Left cardiac atrium (tissue), 4 donors: ENCODE results near the gene ENTPD2. TPM values are rescaled to one million over a fixed set of nuclear protein-coding genes. Genes with fewer than 3 reads are reported as not detected.
"Not testable (repeated sequence)": the region's sequence is repeated elsewhere in the genome, so short reads cannot be mapped to it uniquely, and the experiment has no call there.

Source experiments
- ATAC-seq, 2 donors: fragments of 200-7000 bp; cut with Tn5 transposase; one replicate each; pipeline ENCODE4 v1.9.1; 2020; ENCODE audit warnings: mild to moderate bottlenecking in 2 of 2, moderate library complexity in 2 of 2
- DNase-seq: peaks from one replicate; pipeline ENCODE4 v3.0.0-alpha.2; 2020
- intact Hi-C, 2 donors: fragments of 100-400 bp; cut with DNase I; formaldehyde crosslinking; loops; one replicate each; pipeline versions ENCODE4 v1.14.1 to v1.15.1; 2022 to 2023
- total RNA-seq, 2 donors: library from RNA; stranded (reverse); fragmentation: NEBNext Ultra II Directional; extraction: Animal tissue kit (Norgen Biotek cat#: 25700); gene quantifications; one replicate each; pipeline ENCODE4 v1.2.1, GENCODE V29; 2021
- donor health status: DM: no; HTN: yes; CAD: no.
- donor health status: DM: no; HTN: yes; CAD: no; lungs with severe emphysema.
- donor health status: DM: yes; HTN: yes; CAD: no.
- donor health status: Dilated cardiomyopathy.

The ENTPD2 gene
- total RNA-seq, 2 donors from 2014 or later = 0.60 to 2.2 TPM

- ATAC-seq (no peak), DNase-seq (no peak)
- intact Hi-C loops = loop anchor here (2.0 to 5.0 kb wide), 3 partner anchors 87 to 249 kb away; no protein-coding TSS in a partner anchor
Measured at GRCh38 chr9:137035937-137036336, 17.9 kb downstream of the ENTPD2 start.

GRCh38 chr9:137035507-137035834 is 18.4 kb downstream of the ENTPD2 start:
- DNase-seq (no peak), ATAC-seq (no peak)
- intact Hi-C loops = loop anchor here (2.0 to 5.0 kb wide), 3 partner anchors 87 to 249 kb away; no protein-coding TSS in a partner anchor

- peak; percentile 78 for DNase-seq
- peak; percentile 72 to 82 for ATAC-seq
- intact Hi-C loops = loop anchor here (2.0 to 5.0 kb wide), 4 partner anchors 86 to 248 kb away; partner anchors contain the start of gene C8G (in 1 of the 2)
Measured at GRCh38 chr9:137034709-137035506, 19.0 kb downstream of the ENTPD2 start.

- DNase-seq (no peak), ATAC-seq (no peak)
- intact Hi-C loops = loop anchor here (2.0 to 5.0 kb wide), 3 partner anchors 85 to 247 kb away; partner anchors contain the start of gene C8G (in 1 of the 2)
Measured at GRCh38 chr9:137034039-137034708, 19.7 kb downstream of the ENTPD2 start.

GRCh38 chr9:137033481-137033880 is 20.4 kb downstream of the ENTPD2 start:
- ATAC-seq, DNase-seq: not testable (repeated sequence)
- intact Hi-C loops = loop anchor here in 1 of 2 donors (5.0 kb wide), 1 partner anchor 86 kb away; the partner anchor contains the start of gene C8G

GRCh38 chr9:137032858-137033257 is 21.0 kb downstream of the ENTPD2 start:
- DNase-seq (peak; percentile 67), ATAC-seq (peak in 1 of 2 donors; percentile 30)
- intact Hi-C loops = loop anchor here in 1 of 2 donors (5.0 kb wide), 1 partner anchor 86 kb away; the partner anchor contains the start of gene C8G

- DNase-seq = no peak
- intact Hi-C loops = loop anchor here in 1 of 2 donors (5.0 kb wide), 1 partner anchor 85 kb away; the partner anchor contains the start of gene C8G
- no peak for ATAC-seq
Measured at GRCh38 chr9:137031904-137032640, 21.8 kb downstream of the ENTPD2 start, which contains the start of gene FUT7. FUT7 (minus strand) TSS chr9:137032088; CDS start chr9:137031991, 97 bp downstream.

- intact Hi-C loops = loop anchor here in 1 of 2 donors (5.0 kb wide), 1 partner anchor 84 kb away; the partner anchor contains the start of gene C8G
- ATAC-seq (no peak), DNase-seq (no peak)
Measured at GRCh38 chr9:137030538-137031527, 23.0 kb downstream of the ENTPD2 start.

GRCh38 chr9:137030006-137030405 is 23.9 kb downstream of the ENTPD2 start:
- ATAC-seq (no peak), DNase-seq (no peak)
- intact Hi-C loops = loop anchor here in 1 of 2 donors (5.0 kb wide), 1 partner anchor 83 kb away; the partner anchor contains the start of gene C8G

GRCh38 chr9:137029058-137029936 is 24.6 kb downstream of the ENTPD2 start:
- intact Hi-C loops = no loop called here
- DNase-seq (peak; percentile 86), ATAC-seq (peak; percentile 61 to 74)

- peak; percentile 36 to 55 for ATAC-seq
- DNase-seq = peak; percentile 64
- intact Hi-C loops = no loop called here
Measured at GRCh38 chr9:137028263-137029057, 25.4 kb downstream of the ENTPD2 start.

- ATAC-seq (peak in 1 of 2 donors; percentile 2), DNase-seq (no peak)
- intact Hi-C loops = no loop called here
Measured at GRCh38 chr9:137027369-137028262, 26.2 kb downstream of the ENTPD2 start, which contains the start of gene ABCA2. ABCA2 (minus strand) TSS chr9:137028237; CDS start chr9:137028140, 97 bp downstream.

GRCh38 chr9:137026828-137027227 is 27.0 kb downstream of the ENTPD2 start:
- no peak for DNase-seq
- intact Hi-C loops = no loop called here
- no peak for ATAC-seq

- ATAC-seq (no peak), DNase-seq (no peak)
- intact Hi-C loops = no loop called here
Measured at GRCh38 chr9:137026384-137026783, 27.5 kb downstream of the ENTPD2 start.

GRCh38 chr9:137025517-137025966 is 28.3 kb downstream of the ENTPD2 start:
- no peak for DNase-seq
- peak in 1 of 2 donors; percentile 9 for ATAC-seq
- intact Hi-C loops = no loop called here
